GM18526 (cell line): ENCODE data around the gene ITIH5.

Source experiments
- POLR2A ChIP-seq: IDR thresholded peaks from 3 replicates; pipeline ENCODE4 v1.6.1; 2011; ENCODE audit not compliant: insufficient read length; ENCODE audit errors: extremely low read depth

Gene ITIH5

GRCh38 chr10:7577579-7577978 lies 89.2 kb downstream of the ITIH5 start:
- TF ChIP-seq POLR2A: no peak

GRCh38 chr10:7577176-7577575 lies 89.6 kb downstream of the ITIH5 start:
- no peak for TF ChIP-seq POLR2A

- TF ChIP-seq POLR2A: no peak
Observed at GRCh38 chr10:7576340-7576739, 90.4 kb downstream of the ITIH5 start.

GRCh38 chr10:7572391-7572790 lies 94.4 kb downstream of the ITIH5 start:
- no peak for TF ChIP-seq POLR2A

GRCh38 chr10:7571981-7572380 lies 94.8 kb downstream of the ITIH5 start:
- TF ChIP-seq POLR2A: no peak

GRCh38 chr10:7567911-7568620 lies 98.7 kb downstream of the ITIH5 start:
- no peak for TF ChIP-seq POLR2A

GRCh38 chr10:7566891-7567290 lies 99.9 kb downstream of the ITIH5 start:
- TF ChIP-seq POLR2A: no peak

GRCh38 chr10:7565871-7566270 lies 100.9 kb downstream of the ITIH5 start:
- no peak for TF ChIP-seq POLR2A

GRCh38 chr10:7563770-7564169 lies 103.0 kb downstream of the ITIH5 start:
- no peak for TF ChIP-seq POLR2A

GRCh38 chr10:7563368-7563767 lies 103.4 kb downstream of the ITIH5 start:
- TF ChIP-seq POLR2A: no peak

- no peak for TF ChIP-seq POLR2A
Observed at GRCh38 chr10:7561985-7562384, 104.8 kb downstream of the ITIH5 start.

GRCh38 chr10:7561216-7561893 lies 105.4 kb downstream of the ITIH5 start:
- no peak for TF ChIP-seq POLR2A

GRCh38 chr10:7560519-7560918 lies 106.2 kb downstream of the ITIH5 start:
- TF ChIP-seq POLR2A: no peak

- TF ChIP-seq POLR2A: no peak
Observed at GRCh38 chr10:7559386-7559785, 107.4 kb downstream of the ITIH5 start.

GRCh38 chr10:7558036-7558435 lies 108.7 kb downstream of the ITIH5 start:
- no peak for TF ChIP-seq POLR2A

GRCh38 chr10:7553531-7553930 lies 113.2 kb downstream of the ITIH5 start:
- TF ChIP-seq POLR2A: no peak
